Effector CD4-positive, alpha-beta T cell (primary cell): Measurements from ENCODE around the gene GRIK1.

Experiments
- DNase-seq: peaks from one replicate; pipeline ENCODE4 v3.0.0-alpha.2; 2020

GRIK1 gene

GRCh38 chr21:29661672-29662442 is 277.9 kb downstream of the GRIK1 start:
- no peak for DNase-seq

GRCh38 chr21:29660047-29660720 is 279.6 kb downstream of the GRIK1 start:
- no peak for DNase-seq

GRCh38 chr21:29658934-29659203 is 280.9 kb downstream of the GRIK1 start:
- DNase-seq = no peak

DNA sequence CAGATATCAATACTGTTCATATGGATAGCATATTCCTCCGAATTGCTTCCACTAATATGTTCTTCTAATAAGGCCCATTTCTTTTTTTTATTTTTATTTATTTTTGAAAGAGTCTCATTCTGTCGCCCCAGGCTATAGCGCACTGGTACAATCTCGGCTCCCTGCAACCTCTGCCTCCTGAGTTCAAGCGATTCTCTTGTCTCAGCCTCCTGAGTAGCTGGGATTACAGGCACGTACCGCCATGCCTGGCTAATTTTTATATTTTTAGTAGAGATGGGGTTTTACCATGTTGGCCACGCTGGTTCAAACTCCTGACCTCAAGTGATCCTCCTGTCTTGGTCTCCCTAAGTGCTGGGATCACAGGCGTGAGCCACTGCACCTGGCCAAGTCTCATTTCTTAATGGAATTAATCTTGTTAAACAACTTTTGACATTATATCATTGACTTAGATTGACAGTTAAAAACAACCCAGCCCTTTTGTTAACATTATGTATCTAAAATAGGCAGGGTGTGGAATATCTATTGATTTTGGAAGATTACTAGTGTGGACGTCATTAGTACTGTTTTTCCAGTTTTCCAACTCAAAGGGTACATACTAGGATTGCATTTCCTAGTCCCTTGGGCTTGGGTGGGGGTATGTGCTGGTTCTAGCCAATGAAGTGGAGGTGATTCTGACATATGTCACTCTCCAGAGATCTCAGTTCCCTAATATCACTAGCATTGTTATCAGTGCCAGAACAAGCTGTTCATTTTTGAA is 281.4 kb downstream of the GRIK1 start:
- no peak for DNase-seq

- DNase-seq = no peak
These were observed 282.4 kb downstream of the GRIK1 start for GRCh38 chr21:29657240-29657989.

- no peak for DNase-seq
These were observed 283.1 kb downstream of the GRIK1 start for GRCh38 chr21:29656504-29657239.

- DNase-seq = no peak
These were observed 284.2 kb downstream of the GRIK1 start for GRCh38 chr21:29655577-29655976.

DNA sequence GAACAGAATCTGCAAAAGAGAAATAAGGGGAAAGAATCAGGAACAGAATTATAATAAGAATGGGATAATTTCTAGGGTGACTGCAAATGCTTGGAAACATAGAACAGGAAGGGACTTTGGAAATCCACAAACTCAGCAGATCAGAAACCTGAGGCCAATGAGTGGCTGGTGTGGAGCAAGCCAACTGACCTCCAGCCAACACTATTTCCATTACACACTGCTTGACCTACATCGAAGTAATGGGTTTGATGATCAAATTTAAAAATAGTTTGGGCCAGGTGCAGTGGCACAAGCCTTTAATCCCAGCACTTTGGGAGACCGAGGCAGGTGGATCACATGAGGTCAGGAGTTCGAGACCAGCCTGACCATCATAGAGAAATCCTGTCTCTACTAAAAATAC is 284.9 kb downstream of the GRIK1 start:
- DNase-seq = no peak

DNA sequence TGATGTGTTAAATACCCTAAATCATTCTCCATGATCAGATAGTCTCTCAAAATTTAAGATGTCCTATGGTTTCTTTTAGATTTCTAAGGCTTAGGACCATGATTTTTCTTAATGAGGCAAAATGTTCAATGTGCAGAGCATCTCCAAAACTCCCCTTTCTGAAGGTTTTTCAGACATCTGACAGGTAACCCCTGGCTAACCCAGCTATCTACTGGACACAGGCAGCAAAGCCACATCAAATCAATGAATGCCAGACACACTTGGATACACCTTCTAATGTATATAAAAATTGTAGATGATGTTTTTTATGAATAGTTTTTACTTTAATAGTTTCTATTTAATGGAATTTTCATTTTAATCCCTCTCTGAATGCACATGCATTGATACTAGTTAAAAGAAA is 285.6 kb downstream of the GRIK1 start:
- no peak for DNase-seq

GRCh38 chr21:29650523-29651022 is 289.2 kb downstream of the GRIK1 start:
- DNase-seq = no peak

DNA sequence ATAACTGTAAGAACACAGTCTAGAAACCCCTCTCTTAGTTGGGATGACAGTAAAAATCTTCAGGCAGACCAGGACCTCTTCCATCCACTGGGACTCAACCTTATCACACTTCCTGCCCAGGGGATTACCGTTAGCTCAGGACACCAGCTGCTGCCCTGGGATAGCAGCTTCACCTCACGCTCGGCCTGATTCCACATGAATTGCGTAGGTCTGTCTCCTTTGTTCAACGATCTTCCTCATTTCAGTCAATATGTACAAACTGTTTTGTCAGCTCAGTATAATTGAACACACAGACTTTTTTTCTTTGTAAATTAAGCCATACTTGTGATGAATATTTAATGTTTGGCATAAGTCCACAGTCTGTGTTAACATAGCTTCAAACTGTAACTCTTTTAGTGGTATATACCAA is 290.4 kb downstream of the GRIK1 start:
- no peak for DNase-seq

DNA sequence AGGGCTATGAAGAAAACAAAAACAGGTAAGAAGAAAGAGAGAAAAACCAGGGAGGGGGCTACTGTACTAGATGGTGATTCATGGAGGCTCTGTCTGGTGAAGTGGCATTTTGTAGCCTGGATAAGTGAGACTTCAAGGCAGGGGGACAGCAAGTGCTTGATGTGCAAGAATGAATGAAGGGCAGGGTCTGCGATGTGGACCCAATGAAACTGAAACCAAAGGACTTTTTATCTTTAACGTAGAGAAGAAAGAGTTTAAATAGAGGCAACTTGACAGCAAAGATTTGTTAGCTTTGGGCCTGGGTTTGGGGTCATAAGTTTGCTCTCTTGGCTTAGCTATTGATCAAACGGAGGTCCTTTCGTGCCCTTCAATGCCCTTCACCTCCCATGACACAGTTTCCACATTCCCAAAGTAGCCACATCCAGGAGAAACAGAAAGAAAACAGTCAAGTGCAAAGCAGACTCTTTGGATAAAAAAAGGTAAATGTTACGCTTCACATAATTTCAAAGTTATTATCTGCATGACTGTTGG is 291.0 kb downstream of the GRIK1 start:
- DNase-seq = no peak

DNA sequence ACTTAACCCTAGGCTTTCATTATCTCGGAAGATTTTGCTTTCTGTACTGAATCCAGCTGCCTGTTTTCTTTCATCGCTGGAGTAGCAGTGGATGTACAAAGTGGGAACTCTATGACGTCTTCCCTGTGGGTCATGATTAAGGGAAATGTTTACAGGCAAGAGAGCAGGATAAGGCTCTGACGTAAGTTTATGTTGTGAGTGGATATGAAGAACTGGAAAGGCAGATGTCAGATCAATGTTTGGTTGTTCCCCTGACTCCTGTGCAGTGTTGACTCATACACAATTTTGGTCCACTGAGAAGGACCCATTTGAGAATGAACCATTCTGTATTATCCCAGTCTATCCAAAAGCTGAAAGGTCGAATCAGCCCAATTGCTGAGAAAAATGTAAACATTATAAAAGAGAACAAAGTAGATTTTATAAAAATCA is 292.4 kb downstream of the GRIK1 start:
- no peak for DNase-seq

DNA sequence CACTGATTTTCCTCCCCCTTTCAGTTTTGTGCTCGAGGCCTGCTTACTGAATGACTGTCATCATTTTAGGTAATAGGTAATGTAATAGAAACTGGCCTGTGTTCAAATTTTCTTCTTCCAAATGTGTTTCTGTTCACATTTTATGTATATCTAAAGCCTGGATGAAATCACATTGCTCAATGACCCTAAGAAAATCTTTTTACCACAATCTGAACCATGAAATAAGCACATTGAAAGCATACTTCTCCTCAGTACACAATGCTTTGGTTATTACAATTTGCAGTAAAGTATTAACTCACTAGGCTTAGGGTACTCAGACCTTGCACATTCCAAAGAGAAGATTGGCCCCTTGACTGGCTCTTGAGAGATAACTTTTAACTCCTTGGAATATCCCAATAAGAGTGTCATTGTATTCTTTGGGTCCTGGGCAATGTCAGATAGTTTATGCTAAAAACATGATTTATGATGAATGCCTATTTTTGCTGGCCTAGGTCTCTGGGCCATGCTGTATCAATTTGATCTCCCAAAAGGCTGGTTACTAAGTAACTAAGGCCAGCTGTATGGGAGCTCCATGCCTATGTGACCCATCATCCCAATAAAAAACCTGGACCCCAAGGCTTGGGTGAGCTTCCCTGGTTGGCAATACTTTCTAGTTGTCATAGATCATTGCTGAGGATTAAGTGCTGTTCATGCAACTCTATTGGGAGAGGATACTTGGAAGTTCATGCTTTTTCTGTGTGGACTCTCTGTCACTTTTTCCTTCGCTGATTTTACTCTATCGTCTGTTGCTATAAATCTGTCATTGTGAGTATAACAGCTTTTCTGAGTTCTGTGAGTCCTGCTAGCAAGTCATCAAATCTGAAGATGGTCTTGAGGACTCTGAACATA is 293.9 kb downstream of the GRIK1 start:
- no peak for DNase-seq

GRCh38 chr21:29643289-29643688 is 296.5 kb downstream of the GRIK1 start:
- DNase-seq = no peak

DNA sequence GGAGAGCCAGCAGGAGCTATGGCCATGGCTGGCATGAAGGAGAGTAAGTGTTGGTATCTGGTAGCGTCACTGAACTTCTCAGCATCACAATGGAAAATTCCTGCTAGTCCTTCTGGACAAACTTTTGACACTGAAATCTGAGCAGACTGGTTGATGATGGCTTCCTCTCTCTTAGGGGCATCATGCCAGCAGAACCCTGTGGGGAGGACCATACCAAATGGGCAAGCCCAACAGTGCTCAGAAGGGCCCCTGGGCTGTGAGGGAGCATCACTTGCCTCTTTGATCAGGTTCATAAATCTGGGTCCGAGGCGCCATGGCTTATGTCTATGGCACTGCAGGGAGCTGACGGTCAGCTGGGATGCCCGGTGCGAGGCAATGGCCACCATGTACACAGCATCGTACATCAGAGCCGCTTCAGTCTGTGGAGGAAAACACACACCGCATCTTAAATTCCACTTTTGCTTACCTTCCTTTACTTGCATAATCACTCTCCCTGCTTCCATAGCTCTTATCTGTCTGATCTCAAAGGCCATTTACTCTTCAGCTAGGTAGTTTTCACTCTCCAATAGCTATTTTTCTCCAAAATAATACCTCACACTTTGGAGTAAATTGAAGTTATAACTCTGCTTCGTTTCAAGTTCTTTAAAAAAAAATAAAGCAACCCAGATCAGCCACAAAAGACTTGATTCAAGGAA is 297.1 kb downstream of the GRIK1 start:
- no peak for DNase-seq

GRCh38 chr21:29641635-29642550 is 297.9 kb downstream of the GRIK1 start:
- DNase-seq = no peak

DNA sequence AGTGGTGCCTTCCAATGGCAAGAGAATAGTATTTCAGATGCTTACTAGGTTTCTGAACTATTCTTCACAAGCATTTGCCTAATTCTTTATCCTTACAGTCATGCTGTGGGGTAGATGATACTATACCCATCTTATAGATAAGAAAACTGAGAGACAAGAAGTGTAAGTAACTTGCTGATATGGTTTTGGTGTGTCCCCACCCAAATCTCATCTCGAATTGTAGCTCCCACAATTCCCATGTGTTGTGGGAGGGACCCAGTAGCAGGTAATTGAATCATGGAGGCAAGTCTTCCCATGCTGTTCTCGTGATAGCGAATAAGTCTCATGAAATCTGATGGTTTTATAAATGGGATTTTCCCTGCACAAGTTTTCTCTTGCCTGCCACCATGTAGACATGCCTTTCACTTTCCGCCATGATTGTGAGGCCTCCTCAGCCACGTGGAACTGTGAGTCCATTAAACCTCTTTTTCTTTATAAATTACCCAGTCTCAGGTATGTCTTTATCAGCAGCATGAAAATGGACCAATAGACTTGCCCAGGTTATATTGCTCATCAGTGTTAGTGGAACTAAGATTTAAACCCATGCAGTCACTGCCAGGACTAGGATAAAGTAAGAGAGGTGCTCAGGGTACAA is 298.7 kb downstream of the GRIK1 start:
- DNase-seq = no peak

DNA sequence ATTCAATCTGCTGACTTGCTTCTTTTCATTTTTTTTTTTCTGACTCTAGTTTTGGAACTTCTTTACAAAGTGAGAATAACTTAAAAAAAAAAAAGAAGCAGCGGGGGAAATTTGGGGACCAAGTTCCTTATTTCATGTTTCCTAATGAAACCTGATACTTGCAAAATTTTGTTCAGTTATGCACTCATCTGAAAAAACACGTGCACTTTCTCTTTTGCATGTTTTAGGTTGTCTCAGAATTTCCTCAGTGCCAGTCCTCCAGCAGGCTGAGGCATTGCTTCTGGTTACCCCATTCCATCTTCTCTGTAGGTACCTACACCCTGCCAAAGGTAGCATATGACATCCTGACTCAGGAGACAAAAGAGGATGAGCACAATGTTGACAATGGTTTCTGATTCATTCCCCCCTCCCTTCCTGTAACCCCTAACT is 299.7 kb downstream of the GRIK1 start:
- DNase-seq = no peak
